Measurements from ENCODE around the gene INPP5A. TPM values are rescaled to one million over a fixed set of nuclear protein-coding genes. Genes with fewer than 3 reads are reported as not detected.

The INPP5A gene
- total and polyA plus RNA-seq, 2 donors (not counting 1 experiment from before 2014, with no cell fraction given), result 9.3 to 87.8 TPM

- Histone ChIP-seq H3K9me3 (ENCODE audit: control extremely low read depth in 1 of 3, control insufficient read depth in 2 of 3, insufficient read depth in 1 of 3, low read length in 2 of 3) (peaks cover 0 to 31% (median 0%) of the 10 kb centered on the region in 3 donors), H3K9ac (ENCODE audit: low read length) (no peak overlapping the region), H2AFZ (ENCODE audit: insufficient read depth, low read depth, low read length, poor library complexity, severe bottlenecking) (no peak overlapping the region), H3K36me3 (replicated peaks in 1 of 2; ENCODE audit: control extremely low read depth in 1 of 2, control insufficient read depth in 1 of 2, extremely low read depth in 1 of 2, insufficient read depth in 2 of 2, low read length in 1 of 2) (peaks cover 0 to 28% of the 10 kb centered on the region in 2 experiments), H3K27ac (ENCODE audit: low read length in 2 of 2) (no peak overlapping the region), H4K20me1 (ENCODE audit: control insufficient read depth, insufficient read depth, low read length, poor library complexity, severe bottlenecking) (peaks cover 23% of the 10 kb centered on the region), H3K79me2 (ENCODE audit: control insufficient read depth, insufficient read depth, low read length) (no peaks in the 10 kb centered on the region), H3K27me3 (replicated peaks in 1 of 4; ENCODE audit: control extremely low read depth in 1 of 4, control insufficient read depth in 3 of 4, insufficient read depth in 4 of 4, low read length in 3 of 4) (peaks cover 0 to 13% (median under 1%) of the 10 kb centered on the region in 4 experiments), H3K4me2 (replicated peaks; ENCODE audit: low read depth, low read length, poor library complexity, severe bottlenecking) (no peak overlapping the region), H3K4me3 (ENCODE audit: control extremely low read depth in 1 of 5, extremely low read depth in 1 of 5, insufficient read depth in 1 of 5, low read depth in 2 of 5, low read length in 4 of 5) (no peak overlapping the region), H3K4me1 (ENCODE audit: control insufficient read depth in 2 of 2, insufficient read depth in 2 of 2, low read length in 2 of 2) (peaks cover 3 to 8% of the 10 kb centered on the region in 2 donors)
- no peak for TF ChIP-seq EZH2 (IDR thresholded peaks at IDR 0.05; ENCODE audit: borderline replicate concordance, insufficient read depth, low read depth, low read length, poor library complexity, severe bottlenecking)
- TF ChIP-seq, protein P1, sequence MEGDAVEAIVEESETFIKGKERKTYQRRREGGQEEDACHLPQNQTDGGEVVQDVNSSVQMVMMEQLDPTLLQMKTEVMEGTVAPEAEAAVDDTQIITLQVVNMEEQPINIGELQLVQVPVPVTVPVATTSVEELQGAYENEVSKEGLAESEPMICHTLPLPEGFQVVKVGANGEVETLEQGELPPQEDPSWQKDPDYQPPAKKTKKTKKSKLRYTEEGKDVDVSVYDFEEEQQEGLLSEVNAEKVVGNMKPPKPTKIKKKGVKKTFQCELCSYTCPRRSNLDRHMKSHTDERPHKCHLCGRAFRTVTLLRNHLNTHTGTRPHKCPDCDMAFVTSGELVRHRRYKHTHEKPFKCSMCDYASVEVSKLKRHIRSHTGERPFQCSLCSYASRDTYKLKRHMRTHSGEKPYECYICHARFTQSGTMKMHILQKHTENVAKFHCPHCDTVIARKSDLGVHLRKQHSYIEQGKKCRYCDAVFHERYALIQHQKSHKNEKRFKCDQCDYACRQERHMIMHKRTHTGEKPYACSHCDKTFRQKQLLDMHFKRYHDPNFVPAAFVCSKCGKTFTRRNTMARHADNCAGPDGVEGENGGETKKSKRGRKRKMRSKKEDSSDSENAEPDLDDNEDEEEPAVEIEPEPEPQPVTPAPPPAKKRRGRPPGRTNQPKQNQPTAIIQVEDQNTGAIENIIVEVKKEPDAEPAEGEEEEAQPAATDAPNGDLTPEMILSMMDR (IDR thresholded peaks at IDR 0.05), result no peak
- WGBS (ENCODE audit: insufficient coverage), result 96% methylated on average over 35 of the region's 41 CpGs
- CTCF ChIA-PET, result no interaction called here
- intact Hi-C loops (cut with micrococcal nuclease), result no loop called here
- Mint-ChIP-seq H3K4me3 (no peak overlapping the region), H3K27ac (no peak overlapping the region), H3K27me3 (peaks cover 12% of the 10 kb centered on the region), H3K9me3 (ENCODE audit: insufficient read depth) (no peaks in the 10 kb centered on the region), H3K4me1 (peaks cover 6% of the 10 kb centered on the region)
- POLR2A ChIA-PET, result no interaction called here
- DNase-seq, result no peak
- no peak for ATAC-seq (ENCODE audit: low read depth)
These were observed 242.1 kb downstream of the INPP5A start for GRCh38 chr10:132779549-132780294.

GRCh38 chr10:132780356-132780755, 242.8 kb downstream of the INPP5A start:
- H4K20me1 ChIP-seq (ENCODE audit: control insufficient read depth, insufficient read depth, low read length, poor library complexity, severe bottlenecking), result peaks cover 23% of the 10 kb centered on the region
- ChIA-PET CTCF (interaction anchor here (0.9 kb wide), 1 partner anchor 13 kb away, joined by 4 read pairs; no protein-coding TSS in a partner anchor), POLR2A (no interaction called here)
- peaks cover 7% of the 10 kb centered on the region for H3K4me1 Mint-ChIP-seq
- no peak overlapping the region for H3K4me2 ChIP-seq (replicated peaks; ENCODE audit: low read depth, low read length, poor library complexity, severe bottlenecking)
- H3K27ac ChIP-seq (ENCODE audit: low read length in 2 of 2), result no peak overlapping the region
- H2AFZ ChIP-seq (ENCODE audit: insufficient read depth, low read depth, low read length, poor library complexity, severe bottlenecking), result no peak overlapping the region
- 95% methylated on average over 11 of the region's 12 CpGs for WGBS (ENCODE audit: insufficient coverage)
- peaks cover 0 to 27% of the 10 kb centered on the region in 2 experiments for H3K36me3 ChIP-seq (replicated peaks in 1 of 2; ENCODE audit: control extremely low read depth in 1 of 2, control insufficient read depth in 1 of 2, extremely low read depth in 1 of 2, insufficient read depth in 2 of 2, low read length in 1 of 2)
- ATAC-seq (ENCODE audit: low read depth) (no peak), DNase-seq (no peak)
- no peak overlapping the region for H3K9ac ChIP-seq (ENCODE audit: low read length)
- intact Hi-C loops (cut with micrococcal nuclease), result no loop called here
- H3K27ac Mint-ChIP-seq, result no peak overlapping the region
- H3K4me3 ChIP-seq (ENCODE audit: control extremely low read depth in 1 of 5, extremely low read depth in 1 of 5, insufficient read depth in 1 of 5, low read depth in 2 of 5, low read length in 4 of 5), result no peak overlapping the region
- H3K4me1 ChIP-seq (ENCODE audit: control insufficient read depth in 2 of 2, insufficient read depth in 2 of 2, low read length in 2 of 2), result peaks cover 3 to 12% of the 10 kb centered on the region in 2 donors
- no peaks in the 10 kb centered on the region for H3K79me2 ChIP-seq (ENCODE audit: control insufficient read depth, insufficient read depth, low read length)
- H3K4me3 Mint-ChIP-seq, result no peak overlapping the region
- H3K27me3 ChIP-seq (replicated peaks in 1 of 4; ENCODE audit: control extremely low read depth in 1 of 4, control insufficient read depth in 3 of 4, insufficient read depth in 4 of 4, low read length in 3 of 4), result peaks cover 0 to 13% (median 3%) of the 10 kb centered on the region in 4 experiments
- peaks cover 12% of the 10 kb centered on the region for H3K27me3 Mint-ChIP-seq
- peaks cover 0 to 33% (median 0%) of the 10 kb centered on the region in 3 donors for H3K9me3 ChIP-seq (ENCODE audit: control extremely low read depth in 1 of 3, control insufficient read depth in 2 of 3, insufficient read depth in 1 of 3, low read length in 2 of 3)
- H3K9me3 Mint-ChIP-seq (ENCODE audit: insufficient read depth), result no peaks in the 10 kb centered on the region
- TF ChIP-seq EZH2 (IDR thresholded peaks at IDR 0.05; ENCODE audit: borderline replicate concordance, insufficient read depth, low read depth, low read length, poor library complexity, severe bottlenecking), result no peak
- TF ChIP-seq, protein P1 (IDR thresholded peaks at IDR 0.05), result no peak
